OCI-LY7 (cell line): Measurements from ENCODE around the gene DIAPH2. TPM values are rescaled to one million over a fixed set of nuclear protein-coding genes. Genes with fewer than 3 reads are reported as not detected.

Source experiments
- BruUV-seq: library from RNA; stranded (reverse); fragments of 400-500 nt; replicated peaks from 2 replicates; lab custom pipeline; 2021; lab: Mats Ljungman, UMichigan
- CTCF ChIA-PET: fragments of 300-600 bp; sonication (Branson Sonifier 250); formaldehyde crosslinking; loops from one replicate; lab custom pipeline; 2022; ENCODE audit warnings: antibody characterized with exemption; ENCODE audit not compliant: unreplicated experiment; lab: Charles Lee
- POLR2A ChIA-PET: fragments of 300-600 bp; sonication (Branson Sonifier 250); formaldehyde crosslinking; loops from one replicate; lab custom pipeline; 2022; ENCODE audit warnings: antibody characterized with exemption; lab: Charles Lee
- DNase-seq: peaks from one replicate; pipeline ENCODE4 v3.0.0-alpha.2; 2015; ENCODE audit warnings: low spot score
- H2AFZ ChIP-seq: fragments of 200-600 bp; sonication (generic), shearing (Covaris generic); 2 replicates; pipeline ENCODE4 v1.6.1; 2014; ENCODE audit warnings: mild to moderate bottlenecking, antibody characterized with exemption, low read length, moderate library complexity
- H3K27ac ChIP-seq: fragments of 200-600 bp; sonication (generic); 2 replicates; pipeline ENCODE4 v1.5.1; 2014; ENCODE audit warnings: mixed run types, low read depth, mild to moderate bottlenecking, moderate library complexity, low read length, inconsistent platforms; ENCODE audit not compliant: poor library complexity, severe bottlenecking
- H3K36me3 ChIP-seq: fragments of 200-600 bp; sonication (generic); 2 replicates; pipeline ENCODE4 v1.6.1; 2014; ENCODE audit warnings: mild to moderate bottlenecking, antibody characterized with exemption, low read length, moderate library complexity, mixed read lengths; ENCODE audit not compliant: insufficient read depth
- H3K4me1 ChIP-seq: fragments of 200-600 bp; sonication (generic); 2 replicates; pipeline ENCODE4 v1.5.1; 2014; ENCODE audit warnings: mild to moderate bottlenecking, low read length; ENCODE audit not compliant: insufficient read depth, poor library complexity, severe bottlenecking
- H3K4me2 ChIP-seq: fragments of 200-600 bp; sonication (generic); 2 replicates; pipeline ENCODE4 v1.6.1; 2014; ENCODE audit warnings: mild to moderate bottlenecking, low read length
- H3K4me3 ChIP-seq: fragments of 200-600 bp; sonication (generic); 2 replicates; pipeline ENCODE4 v1.5.1; 2014; ENCODE audit warnings: mild to moderate bottlenecking, low read depth, low read length; ENCODE audit not compliant: poor library complexity, severe bottlenecking
- H3K79me2 ChIP-seq: fragments of 200-600 bp; sonication (generic); 2 replicates; pipeline ENCODE4 v1.6.1; 2016; ENCODE audit warnings: low read depth, mild to moderate bottlenecking, low read length, moderate library complexity, mixed read lengths; ENCODE audit not compliant: insufficient read depth
- H3K9me2 ChIP-seq: fragments of 200-600 bp; sonication (generic); 2 replicates; pipeline ENCODE4 v1.6.1; 2016; ENCODE audit warnings: mild to moderate bottlenecking, low read length, mixed read lengths; ENCODE audit not compliant: insufficient read depth
- H3K9me3 ChIP-seq: fragments of 200-600 bp; sonication (generic); 2 replicates; pipeline ENCODE4 v1.6.1; 2014; ENCODE audit warnings: mild to moderate bottlenecking, mixed run types, low read length, mixed read lengths
- H4K20me1 ChIP-seq: fragments of 200-600 bp; sonication (generic); 2 replicates; pipeline ENCODE4 v1.6.1; 2014; ENCODE audit warnings: mild to moderate bottlenecking, antibody characterized with exemption, low read length, moderate library complexity, mixed read lengths; ENCODE audit not compliant: insufficient read depth
- EZH2phosphoT487 ChIP-seq: fragments of 200-600 bp; sonication (generic); IDR thresholded peaks from 2 replicates; pipeline ENCODE4 v1.6.1; 2018; ENCODE audit warnings: low read depth, borderline replicate concordance, mild to moderate bottlenecking, mixed run types, antibody characterized with exemption, low read length, moderate library complexity, mixed read lengths
- intact Hi-C: fragments of 100-400 bp; cut with micrococcal nuclease; formaldehyde crosslinking; loops from one replicate; pipeline ENCODE4 v1.10.0; 2022; ENCODE audit not compliant: unreplicated experiment
- total RNA-seq, 2 experiments: library from RNA; depleted of rRNA in 1 of 2; stranded (reverse); fragments of >200 nt in 1 of 2; shearing (Covaris generic) in 1 of 2; gene quantifications; 2 replicates each; pipeline ENCODE4 v1.2.3, GENCODE V29; 2014 to 2022
- TF ChIP-seq, protein P1 (sequence below): fragments of 200-600 bp; sonication (generic); conservative IDR thresholded peaks from 2 replicates; pipeline ENCODE4 v1.5.1; 2014; ENCODE audit warnings: mild to moderate bottlenecking, antibody characterized with exemption, low read length, moderate library complexity, mixed read lengths

DIAPH2 gene
- total RNA-seq, 2 experiments from 2014 or later, result 21.3 to 21.5 TPM

DNA sequence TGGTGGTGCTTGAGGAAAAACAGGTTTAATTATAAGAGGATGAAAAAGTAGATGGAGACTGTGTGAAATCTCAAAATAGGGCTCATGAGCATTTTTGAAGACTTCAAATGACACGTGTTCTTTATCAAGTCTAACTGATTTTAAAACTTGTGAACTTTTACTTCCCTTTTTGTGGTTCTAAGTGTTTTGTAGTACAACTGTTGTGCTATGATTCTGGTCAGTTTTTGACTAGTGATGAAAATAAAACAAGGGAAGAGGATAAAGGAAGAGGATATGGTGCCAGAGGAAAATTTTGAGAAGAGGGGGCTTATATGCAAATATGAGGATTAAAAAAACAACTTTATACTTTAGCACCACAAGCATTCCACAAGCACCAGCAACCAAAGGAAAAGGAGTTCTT lies 843.1 kb downstream of the DIAPH2 start:
- Histone ChIP-seq H4K20me1 (no peaks in the 10 kb centered on the region), H2AFZ (peak overlapping the region; percentile 19; the same call in 1 of the 2 replicates), H3K4me1 (peaks cover 16% of the 10 kb centered on the region), H3K36me3 (no peaks in the 10 kb centered on the region; the same call in 1 of the 2 replicates), H3K9me3 (no peaks in the 10 kb centered on the region), H3K79me2 (no peaks in the 10 kb centered on the region), H3K4me3 (no peak overlapping the region), H3K9me2 (no peaks in the 10 kb centered on the region), H3K27ac (peak overlapping the region; percentile 45), H3K4me2 (no peak overlapping the region)
- BruUV-seq, result no TSS peak
- DNase-seq, result peak; percentile 25
- ChIA-PET POLR2A (no interaction called here), CTCF (no interaction called here)
- TF ChIP-seq, protein P1, sequence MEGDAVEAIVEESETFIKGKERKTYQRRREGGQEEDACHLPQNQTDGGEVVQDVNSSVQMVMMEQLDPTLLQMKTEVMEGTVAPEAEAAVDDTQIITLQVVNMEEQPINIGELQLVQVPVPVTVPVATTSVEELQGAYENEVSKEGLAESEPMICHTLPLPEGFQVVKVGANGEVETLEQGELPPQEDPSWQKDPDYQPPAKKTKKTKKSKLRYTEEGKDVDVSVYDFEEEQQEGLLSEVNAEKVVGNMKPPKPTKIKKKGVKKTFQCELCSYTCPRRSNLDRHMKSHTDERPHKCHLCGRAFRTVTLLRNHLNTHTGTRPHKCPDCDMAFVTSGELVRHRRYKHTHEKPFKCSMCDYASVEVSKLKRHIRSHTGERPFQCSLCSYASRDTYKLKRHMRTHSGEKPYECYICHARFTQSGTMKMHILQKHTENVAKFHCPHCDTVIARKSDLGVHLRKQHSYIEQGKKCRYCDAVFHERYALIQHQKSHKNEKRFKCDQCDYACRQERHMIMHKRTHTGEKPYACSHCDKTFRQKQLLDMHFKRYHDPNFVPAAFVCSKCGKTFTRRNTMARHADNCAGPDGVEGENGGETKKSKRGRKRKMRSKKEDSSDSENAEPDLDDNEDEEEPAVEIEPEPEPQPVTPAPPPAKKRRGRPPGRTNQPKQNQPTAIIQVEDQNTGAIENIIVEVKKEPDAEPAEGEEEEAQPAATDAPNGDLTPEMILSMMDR, result no peak
- no peak for TF ChIP-seq EZH2phosphoT487
- intact Hi-C loops, result no loop called here

DNA sequence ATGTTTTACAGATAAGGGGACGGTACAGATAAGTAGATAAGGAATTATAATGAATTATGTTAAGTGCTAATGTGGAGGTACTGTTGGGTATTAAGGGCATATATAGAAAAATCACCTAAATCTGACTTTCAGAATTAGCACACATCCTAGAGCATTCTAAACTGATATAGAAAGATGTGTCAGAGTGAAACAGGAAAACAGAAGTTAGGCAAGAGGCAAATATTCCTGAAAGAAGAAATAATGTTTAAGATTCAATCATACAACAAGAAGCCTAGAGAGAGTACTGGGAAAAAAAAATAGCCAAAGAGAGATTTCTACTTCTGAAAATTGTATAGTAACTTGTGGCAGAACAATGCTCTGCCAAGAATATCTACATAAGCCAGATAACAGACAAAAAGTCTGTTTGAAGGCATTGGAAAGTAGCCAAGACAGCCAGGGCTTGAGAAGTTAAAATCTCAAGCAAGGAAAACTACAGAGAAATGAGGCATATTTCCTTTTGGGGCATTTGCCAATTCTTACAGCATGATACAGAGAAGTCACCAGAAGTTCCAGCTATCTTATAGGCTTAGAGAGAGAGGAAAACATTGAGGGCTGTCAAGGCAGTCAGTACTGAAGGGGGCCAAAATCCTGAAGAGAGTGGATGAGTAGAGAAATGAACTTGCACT lies 845.0 kb downstream of the DIAPH2 start:
- Histone ChIP-seq H3K36me3 (no peaks in the 10 kb centered on the region; the same call in 1 of the 2 replicates), H4K20me1 (no peaks in the 10 kb centered on the region), H2AFZ (no peak overlapping the region), H3K4me1 (peaks cover 14% of the 10 kb centered on the region), H3K9me2 (no peaks in the 10 kb centered on the region), H3K4me3 (no peak overlapping the region), H3K9me3 (no peaks in the 10 kb centered on the region), H3K4me2 (no peak overlapping the region), H3K79me2 (no peaks in the 10 kb centered on the region), H3K27ac (no peak overlapping the region)
- no TSS peak for BruUV-seq
- ChIA-PET POLR2A (interaction anchor here (1.1 kb wide), 1 partner anchor 9 kb away, joined by 3 read pairs; no protein-coding TSS in a partner anchor), CTCF (no interaction called here)
- no peak for DNase-seq
- intact Hi-C loops, result no loop called here
- TF ChIP-seq EZH2phosphoT487, result no peak
- TF ChIP-seq, protein P1, result no peak

DNA sequence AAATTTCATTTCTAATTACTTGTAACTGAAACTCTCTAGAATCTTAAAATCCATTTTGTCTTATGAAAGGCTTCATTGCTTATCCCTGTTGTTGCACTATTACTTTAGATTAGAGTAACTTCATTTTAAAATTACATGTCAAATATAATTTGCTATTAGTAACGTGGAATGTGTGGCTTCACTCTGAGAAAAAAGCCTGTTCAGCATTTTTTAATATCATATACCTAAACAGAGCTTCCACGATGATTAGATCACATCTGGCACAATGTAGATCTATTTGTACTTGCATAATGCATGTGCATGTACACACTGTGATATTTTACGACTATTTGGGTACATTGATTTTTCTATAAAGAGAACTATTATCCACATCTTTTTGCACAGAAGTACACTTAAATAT lies 847.2 kb downstream of the DIAPH2 start:
- no peaks in the 10 kb centered on the region for H4K20me1 ChIP-seq
- ChIA-PET CTCF (no interaction called here), POLR2A (no interaction called here)
- no peaks in the 10 kb centered on the region for H3K9me2 ChIP-seq
- no peak for DNase-seq
- H3K36me3 ChIP-seq, result no peaks in the 10 kb centered on the region
- TF ChIP-seq, protein P1, result no peak
- TF ChIP-seq EZH2phosphoT487, result no peak
- H3K4me3 ChIP-seq, result no peak overlapping the region
- no peak overlapping the region for H3K27ac ChIP-seq
- H3K4me2 ChIP-seq, result no peak overlapping the region
- intact Hi-C loops, result no loop called here
- no peak overlapping the region for H2AFZ ChIP-seq
- no peaks in the 10 kb centered on the region for H3K9me3 ChIP-seq
- H3K4me1 ChIP-seq, result peaks cover 13% of the 10 kb centered on the region
- BruUV-seq, result no TSS peak
- H3K79me2 ChIP-seq, result no peaks in the 10 kb centered on the region
